Muscle of leg (tissue), 11 donors: ENCODE data around the gene AMIGO3. TPM values are rescaled to one million over a fixed set of nuclear protein-coding genes. Genes with fewer than 3 reads are reported as not detected.

Experiments used
- DNase-seq: peaks from one replicate; pipeline ENCODE4 v3.0.0; 2013
- H3K27ac ChIP-seq: one replicate; pipeline ENCODE4 v1.5.1; 2013; ENCODE audit warnings: mild to moderate bottlenecking, low read length, control low read depth
- H3K27me3 ChIP-seq: one replicate; pipeline ENCODE4 v1.6.1; 2013; ENCODE audit warnings: low read length; ENCODE audit not compliant: control insufficient read depth, insufficient read depth
- H3K36me3 ChIP-seq: one replicate; pipeline ENCODE4 v1.6.1; 2013; ENCODE audit warnings: low read length; ENCODE audit not compliant: control insufficient read depth, insufficient read depth
- H3K4me1 ChIP-seq: one replicate; pipeline ENCODE4 v1.6.1; 2013; ENCODE audit warnings: low read length; ENCODE audit not compliant: control insufficient read depth, insufficient read depth
- H3K4me3 ChIP-seq: one replicate; pipeline ENCODE4 v1.5.1; 2013; ENCODE audit warnings: low read length, control low read depth
- H3K9me3 ChIP-seq: replicated peaks from 2 replicates; pipeline ENCODE4 v1.6.1; 2013; ENCODE audit warnings: low read depth, low read length; ENCODE audit not compliant: control insufficient read depth
- WGBS: methylation state at CpG from one replicate; pipeline ENCODE4 v1.1.5; 2013; ENCODE audit warnings: missing lambda C conversion rate; ENCODE audit not compliant: insufficient coverage; 5-methylcytosine and 5-hydroxymethylcytosine counted together
- polyA plus RNA-seq, 8 donors: library from polyadenylated mRNA; unstranded; fragments of 120-200 nt; gene quantifications; one replicate each; pipeline versions ENCODE4 v1.2.1 to v1.2.3, GENCODE V29; 2013; ENCODE audit warnings: inconsistent platforms in 1 of 8, low replicate concordance in 1 of 8; ENCODE audit not compliant: insufficient read length in 8 of 8, insufficient read depth in 1 of 8
- total RNA-seq: library from RNA; stranded (reverse); fragments of 120-200 nt; gene quantifications from one replicate; pipeline ENCODE4 v1.2.4, GENCODE V29; 2013

The AMIGO3 gene
- total and polyA plus RNA-seq, 9 donors: 1.2 to 3.8 (median 3.0) TPM

GRCh38 chr3:49727154-49727923, 7.9 kb upstream of the AMIGO3 start:
- H3K27me3 ChIP-seq: no peaks in the 10 kb centered on the region
- no peak overlapping the region for H3K27ac ChIP-seq
- peak; percentile 35 for DNase-seq
- no peaks in the 10 kb centered on the region for H3K9me3 ChIP-seq
- no peak overlapping the region for H3K4me3 ChIP-seq
- peaks cover 19% of the 10 kb centered on the region for H3K4me1 ChIP-seq
- 83% methylated on average over 18 of the region's 19 CpGs for WGBS
- H3K36me3 ChIP-seq: peaks cover 62% of the 10 kb centered on the region

DNA sequence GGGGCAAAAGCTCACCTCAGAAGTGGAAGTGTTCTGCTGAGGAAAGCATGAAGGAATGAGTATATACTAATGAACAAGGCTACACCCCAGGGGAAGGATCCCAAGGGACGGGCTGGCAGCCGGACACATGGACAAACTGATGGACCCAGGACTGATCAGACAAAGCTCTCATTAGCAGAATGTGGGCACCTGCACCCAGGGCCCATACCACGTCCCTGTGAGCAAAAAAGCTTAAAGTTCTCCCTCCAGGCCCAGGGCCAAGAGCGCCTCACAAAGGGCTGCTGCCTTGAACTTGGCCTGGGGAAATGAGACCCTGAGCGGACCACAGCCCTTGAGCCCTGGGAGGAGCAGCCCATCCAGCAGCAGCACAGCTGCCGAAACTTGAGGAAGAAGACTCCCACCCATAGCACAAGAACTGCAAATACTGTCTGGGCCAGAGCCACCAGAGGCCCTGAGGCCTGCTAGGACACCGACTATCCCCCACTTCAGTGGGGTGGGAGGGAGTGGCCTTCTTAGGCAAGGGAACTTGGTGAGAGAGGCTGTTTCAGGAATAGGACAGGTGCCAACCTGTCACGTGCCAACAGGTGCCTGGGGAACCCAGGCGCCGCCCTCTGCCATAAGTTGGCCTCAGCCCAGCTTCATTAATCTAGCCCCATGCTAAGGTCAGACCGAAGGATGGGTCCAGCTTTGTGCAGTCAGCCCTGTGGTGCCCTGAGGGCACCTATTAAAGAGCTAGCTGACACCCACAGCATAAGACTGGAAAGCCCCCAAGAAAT, 6.6 kb upstream of the AMIGO3 start:
- H3K36me3 ChIP-seq: peaks cover 63% of the 10 kb centered on the region
- peaks cover 20% of the 10 kb centered on the region for H3K4me1 ChIP-seq
- no peak overlapping the region for H3K27ac ChIP-seq
- H3K27me3 ChIP-seq: no peaks in the 10 kb centered on the region
- DNase-seq: no peak
- 85% methylated on average over 5 of the region's 11 CpGs for WGBS
- no peak overlapping the region for H3K4me3 ChIP-seq
- H3K9me3 ChIP-seq: no peaks in the 10 kb centered on the region

- Histone ChIP-seq H3K27ac (peak overlapping the region; percentile 95), H3K36me3 (peaks cover 64% of the 10 kb centered on the region), H3K4me1 (peaks cover 25% of the 10 kb centered on the region), H3K4me3 (peak overlapping the region; percentile 54), H3K9me3 (no peaks in the 10 kb centered on the region), H3K27me3 (no peaks in the 10 kb centered on the region)
- WGBS: no CpG with 5 or more reads among the region's 6 CpGs
- peak; percentile 52 for DNase-seq
Observed at GRCh38 chr3:49724586-49724985, 5.1 kb upstream of the AMIGO3 start.

GRCh38 chr3:49723628-49724551, 4.4 kb upstream of the AMIGO3 start, which contains the start of gene GMPPB:
Gene GMPPB (minus strand): TSS chr3:49723951. CDS start chr3:49723726, 225 bp downstream.
- Histone ChIP-seq H3K4me3 (peak within 1 kb of the TSS; percentile 99), H3K9me3 (no peaks in the 10 kb centered on the region), H3K36me3 (peaks cover 62% of the 10 kb centered on the region), H3K27ac (peak within 1 kb of the TSS; percentile 95), H3K4me1 (peaks cover 30% of the 10 kb centered on the region), H3K27me3 (no peaks in the 10 kb centered on the region)
- DNase-seq: peak; percentile 99
- under 1% methylated on average over 99 of the region's 102 CpGs for WGBS

- Histone ChIP-seq H3K36me3 (peaks cover 58% of the 10 kb centered on the region), H3K4me1 (peaks cover 36% of the 10 kb centered on the region), H3K27ac (peak overlapping the region; percentile 93), H3K9me3 (no peaks in the 10 kb centered on the region), H3K4me3 (peak overlapping the region; percentile 99), H3K27me3 (peaks cover 5% of the 10 kb centered on the region)
- DNase-seq: peak; percentile 58
- 0% methylated on average over 19 of the region's 20 CpGs for WGBS
Observed at GRCh38 chr3:49723296-49723627, 3.8 kb upstream of the AMIGO3 start.

DNA sequence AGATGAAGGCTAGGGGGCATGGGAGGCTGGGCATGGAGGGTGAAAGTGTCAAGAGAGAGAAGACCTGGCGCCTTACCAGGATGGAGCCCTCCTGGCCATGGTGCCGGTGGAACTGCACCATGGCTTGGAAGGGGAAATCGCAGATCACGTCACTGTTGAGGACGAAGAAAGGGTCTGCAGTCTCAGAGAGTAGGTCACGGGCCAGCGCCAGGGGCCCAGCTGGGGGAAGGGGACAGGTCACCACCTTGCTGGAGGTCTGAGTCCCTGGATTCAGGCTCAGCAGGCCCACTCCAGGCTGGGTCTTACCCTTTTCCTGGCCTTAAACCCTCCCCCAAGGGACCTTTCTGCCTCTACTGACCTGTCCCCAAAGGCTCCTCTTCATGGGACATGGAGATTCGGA, 3.4 kb upstream of the AMIGO3 start:
- Histone ChIP-seq H3K4me1 (peaks cover 40% of the 10 kb centered on the region), H3K36me3 (peaks cover 54% of the 10 kb centered on the region), H3K27ac (peak overlapping the region; percentile 93), H3K4me3 (peak overlapping the region; percentile 99), H3K27me3 (peaks cover 6% of the 10 kb centered on the region), H3K9me3 (no peaks in the 10 kb centered on the region)
- DNase-seq: peak; percentile 33
- 71% methylated on average over 6 of the region's 8 CpGs for WGBS

DNA sequence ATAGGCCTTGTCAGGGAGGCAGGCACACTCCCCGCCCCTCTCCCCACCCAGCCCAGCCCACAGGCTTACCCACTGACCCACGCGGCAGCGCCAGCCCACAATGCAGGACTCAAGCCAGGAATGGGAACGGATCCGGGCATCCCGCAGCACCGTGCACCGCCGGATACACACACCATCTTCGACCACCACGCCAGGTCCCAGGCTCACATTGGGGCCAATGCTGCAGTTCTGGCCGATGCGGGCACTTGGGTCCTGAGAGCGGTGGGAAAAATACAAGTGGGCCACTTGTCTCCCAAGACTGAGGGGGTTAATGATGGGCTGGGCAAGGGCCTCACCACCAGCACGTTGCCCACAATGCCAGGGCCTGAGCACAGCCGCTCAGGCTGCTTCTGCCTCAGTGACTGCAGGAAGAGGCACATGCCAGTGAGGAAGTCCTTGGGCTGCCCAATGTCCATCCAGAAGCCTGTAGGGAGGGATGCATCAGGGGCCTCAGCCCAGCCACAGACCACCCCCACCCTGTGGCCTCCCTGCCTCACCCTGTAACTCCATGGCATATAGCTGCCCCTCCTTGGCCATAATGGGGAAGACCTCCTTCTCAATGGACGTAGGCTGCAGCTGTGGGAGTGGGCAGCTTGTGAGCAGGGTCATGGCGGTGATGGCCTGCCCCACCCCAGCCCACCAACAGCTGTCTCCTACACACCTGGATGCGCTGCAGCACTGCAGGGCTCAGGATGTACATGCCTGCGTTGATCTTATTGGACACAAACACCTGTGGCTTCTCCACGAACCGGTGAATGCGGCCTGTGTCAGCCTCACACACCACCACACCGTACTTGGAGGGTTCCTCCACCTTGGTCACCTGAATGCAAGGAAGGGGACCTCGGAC, 2.7 kb upstream of the AMIGO3 start:
- peaks cover 47% of the 10 kb centered on the region for H3K4me1 ChIP-seq
- no peak overlapping the region for H3K4me3 ChIP-seq
- no peaks in the 10 kb centered on the region for H3K9me3 ChIP-seq
- 92% methylated on average over 20 of the region's 26 CpGs for WGBS
- H3K36me3 ChIP-seq: peaks cover 47% of the 10 kb centered on the region
- H3K27ac ChIP-seq: no peak overlapping the region
- DNase-seq: no peak
- peaks cover 6% of the 10 kb centered on the region for H3K27me3 ChIP-seq

DNA sequence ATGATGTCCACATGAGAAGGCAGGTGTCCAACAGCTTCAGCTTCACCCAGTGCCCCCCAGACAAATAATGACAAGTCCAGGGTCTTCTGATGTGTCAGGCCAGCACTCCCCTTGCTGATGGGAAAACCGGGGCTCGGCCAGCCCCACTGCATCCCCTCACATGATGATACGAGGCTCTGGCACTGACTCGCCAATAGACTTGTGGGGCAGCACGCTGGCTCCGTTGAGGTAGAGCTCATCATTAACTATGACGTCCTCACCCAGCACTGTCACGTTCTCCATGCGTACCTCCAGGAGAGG, 2.1 kb upstream of the AMIGO3 start:
- Histone ChIP-seq H3K27ac (no peak overlapping the region), H3K4me3 (no peak overlapping the region), H3K27me3 (peaks cover 6% of the 10 kb centered on the region), H3K36me3 (peaks cover 47% of the 10 kb centered on the region), H3K9me3 (no peaks in the 10 kb centered on the region), H3K4me1 (peaks cover 52% of the 10 kb centered on the region)
- DNase-seq: no peak
- 91% methylated on average over 9 of the region's 9 CpGs for WGBS

- H3K36me3 ChIP-seq: peaks cover 47% of the 10 kb centered on the region
- H3K27me3 ChIP-seq: peaks cover 6% of the 10 kb centered on the region
- no peak overlapping the region for H3K4me3 ChIP-seq
- H3K4me1 ChIP-seq: peaks cover 52% of the 10 kb centered on the region
- no peaks in the 10 kb centered on the region for H3K9me3 ChIP-seq
- no peak for DNase-seq
- no peak overlapping the region for H3K27ac ChIP-seq
- 75% methylated on average over 1 of the region's 4 CpGs for WGBS
Observed at GRCh38 chr3:49720855-49721595, 1.5 kb upstream of the AMIGO3 start.
